ENCODE measurements around the gene MACROD2. TPM values are rescaled to one million over a fixed set of nuclear protein-coding genes. Genes with fewer than 3 reads are reported as not detected.

Gene MACROD2
- total RNA-seq, 1 experiment from 2014 or later: 3.7 TPM

GRCh38 chr20:16078172-16078898 is 2083.0 kb downstream of the MACROD2 start:
- Histone ChIP-seq H3K4me3 (replicated peaks in 1 of 2; ENCODE audit: low read depth in 1 of 2, low read length in 2 of 2) (no peak overlapping the region), H3K36me3 (ENCODE audit: control insufficient read depth in 1 of 2, insufficient read depth in 2 of 2, low read length in 2 of 2) (no peaks in the 10 kb centered on the region), H3K9me2 (ENCODE audit: insufficient read depth) (no peaks in the 10 kb centered on the region), H3K27ac (ENCODE audit: low read depth, low read length) (no peak overlapping the region), H2AFZ (ENCODE audit: low read depth, low read length, poor library complexity, severe bottlenecking) (no peak overlapping the region), H4K20me1 (ENCODE audit: insufficient read depth) (no peaks in the 10 kb centered on the region), H3K79me2 (ENCODE audit: insufficient read depth, low read length) (no peaks in the 10 kb centered on the region), H3K27me3 (ENCODE audit: insufficient read depth, low read length) (no peaks in the 10 kb centered on the region), H3K9ac (ENCODE audit: low read length) (no peak overlapping the region), H3K4me1 (ENCODE audit: control insufficient read depth in 1 of 2, insufficient read depth in 2 of 2, low read length in 2 of 2) (no peaks in the 10 kb centered on the region), H3K9me3 (ENCODE audit: control insufficient read depth in 1 of 2, insufficient read depth in 1 of 2, low read depth in 1 of 2, low read length in 2 of 2) (no peaks in the 10 kb centered on the region; a peak in 3 of 4 replicates), H3K4me2 (ENCODE audit: low read length) (no peak overlapping the region)
- no peak for DNase-seq (ENCODE audit: low read depth, low spot score)
- no TSS peak for BruUV-seq (replicated peaks)
- intact Hi-C loops (cut with micrococcal nuclease): no loop called here
- CTCF ChIA-PET: no interaction called here
- RAD21 ChIA-PET (ENCODE audit: low non-redundant PET in 1 of 2, low total read pairs in 2 of 2, uncharacterized antibody in 2 of 2, unreplicated experiment in 2 of 2): no interaction called here
- POLR2A ChIA-PET: no interaction called here
- ATAC-seq: no peak
- TF ChIP-seq JUND (IDR thresholded peaks at IDR 0.05) (no peak), ZNF274 (IDR thresholded peaks at IDR 0.05; ENCODE audit: low read depth, low read length) (no peak), POLR2A (IDR thresholded peaks at IDR 0.05; ENCODE audit: borderline replicate concordance, extremely low read depth, insufficient read depth, insufficient read length) (no peak), ELF1 (IDR thresholded peaks at IDR 0.05; ENCODE audit: borderline replicate concordance, low read depth) (no peak), FOSL1 (IDR thresholded peaks at IDR 0.05; ENCODE audit: low read depth) (no peak), REST (IDR thresholded peaks at IDR 0.05; ENCODE audit: low read depth) (no peak), CEBPB (IDR thresholded peaks at IDR 0.05; ENCODE audit: low read depth) (no peak), ZBTB33 (IDR thresholded peaks at IDR 0.05; ENCODE audit: extremely low read depth, insufficient replicate concordance, low read length) (no peak), MAX (IDR thresholded peaks at IDR 0.05) (no peak), EZH2phosphoT487 (IDR thresholded peaks at IDR 0.05; ENCODE audit: borderline replicate concordance) (no peak), YY1 (IDR thresholded peaks at IDR 0.05; ENCODE audit: extremely low read depth, insufficient replicate concordance, low read depth, low read length) (no peak), EZH2 (IDR thresholded peaks at IDR 0.05) (no peak)

All from HCT116 (cell line).